K562 (cell line): ENCODE data around the gene SLC22A4. TPM values are rescaled to one million over a fixed set of nuclear protein-coding genes. Genes with fewer than 3 reads are reported as not detected.

Experiments
- ARID3B ChIP-seq: fragments of 250-450 bp; sonication (Bioruptor Pico); IDR thresholded peaks from 2 replicates; pipeline ENCODE4 v1.4.0; 2020; ENCODE audit warnings: borderline replicate concordance
- E4F1 ChIP-seq: fragments of 250-450 bp; sonication (Bioruptor Pico); IDR thresholded peaks from 2 replicates; pipeline ENCODE4 v1.5.0; 2021; ENCODE audit warnings: mild to moderate bottlenecking, borderline replicate concordance
- ELK1 ChIP-seq: sonication (generic); formaldehyde crosslinking; IDR thresholded peaks from 2 replicates; pipeline ENCODE4 v1.8.1; 2022; ENCODE audit warnings: missing genetic modification reagents
- FOXK2 ChIP-seq, 2 experiments: fragments of 450-650 bp; IDR thresholded peaks in 1 of 2; conservative IDR thresholded peaks in 1 of 2; 2 replicates each; pipeline ENCODE4 v1.6.1; 2016; ENCODE audit warnings: low read depth in 2 of 2, mild to moderate bottlenecking in 1 of 2
- HMGXB4 ChIP-seq: sonication (generic); formaldehyde crosslinking; IDR thresholded peaks from 2 replicates; pipeline ENCODE4 v1.8.1; 2023; ENCODE audit warnings: mild to moderate bottlenecking, missing genetic modification reagents
- HNRNPUL1 ChIP-seq: fragments of 200-400 bp; formaldehyde crosslinking; IDR thresholded peaks from 2 replicates; pipeline ENCODE4 v1.6.1; 2017; ENCODE audit warnings: low read length
- PREB ChIP-seq: sonication (generic); formaldehyde crosslinking; IDR thresholded peaks from 2 replicates; pipeline ENCODE4 v1.8.1; 2023; ENCODE audit warnings: mild to moderate bottlenecking, missing genetic modification reagents
- SNRNP70 ChIP-seq: fragments of 200-400 bp; formaldehyde crosslinking; optimal IDR thresholded peaks from 2 replicates; pipeline ENCODE3; 2017; ENCODE audit warnings: low read depth, low read length
- STAG1 ChIP-seq: sonication (generic); formaldehyde crosslinking; IDR thresholded peaks from 2 replicates; pipeline ENCODE4 v1.5.0; 2020; ENCODE audit warnings: missing genetic modification reagents, borderline replicate concordance
- U2AF1 ChIP-seq: fragments of 200-400 bp; formaldehyde crosslinking; optimal IDR thresholded peaks from 2 replicates; pipeline ENCODE3; 2017; ENCODE audit warnings: mild to moderate bottlenecking, low read depth, low read length, moderate library complexity
- ZMIZ1 ChIP-seq, 2 experiments: fragments of 150-350 bp in 1 of 2; IDR thresholded peaks; 2 replicates each; pipeline ENCODE4 v1.6.1; 2012 to 2016; ENCODE audit warnings: low read depth in 2 of 2, low read length in 2 of 2, mild to moderate bottlenecking in 1 of 2, moderate library complexity in 1 of 2
- ZNF146 ChIP-seq: IDR thresholded peaks from one replicate; pipeline ENCODE4 v1.6.1; 2018; ENCODE audit warnings: missing compliant biosample characterization; ENCODE audit not compliant: unreplicated experiment
- ZNF165 ChIP-seq: fragments of 250-450 bp; sonication (Bioruptor Pico); IDR thresholded peaks from 2 replicates; pipeline ENCODE4 v1.4.0; 2020; ENCODE audit warnings: borderline replicate concordance
- ZNF274 ChIP-seq: IDR thresholded peaks from 2 replicates; pipeline ENCODE4 v1.6.1; 2011; ENCODE audit warnings: low read depth, mild to moderate bottlenecking, low read length, moderate library complexity, borderline replicate concordance
- polyA plus RNA-seq, 8 experiments: library from polyadenylated mRNA; depleted of rRNA in 4 of 8; stranded (reverse) in 5 of 8; unstranded in 3 of 8; fragments of >200 nt; fragmentation: Nextera tagmentation in 2 of 8; fragmentation: Illumina TruSeq in 1 of 8; extraction: Ambion mirVana in 2 of 8; extraction: Trizol in 1 of 8; gene quantifications; 2 replicates each; pipeline versions ENCODE4 v1.2.1 to v1.2.3, GENCODE V29; 2011 to 2014; ENCODE audit warnings: inconsistent platforms in 1 of 8, missing spikeins in 1 of 8
- total RNA-seq, 7 experiments: library from RNA; depleted of rRNA in 6 of 7; stranded (reverse); fragments of >200 nt in 6 of 7; fragmentation: Illumina TruSeq in 2 of 7; extraction: Trizol in 2 of 7; gene quantifications; 2 replicates each; pipeline versions ENCODE4 v1.2.1 to v1.2.3, GENCODE V29; 2011 to 2021; ENCODE audit warnings: low replicate concordance in 1 of 7

The SLC22A4 gene
- total and polyA plus RNA-seq, 9 of the 15 experiments (the other 6 are each of a cell fraction or from before 2014, with no cell fraction given), result 2.7 to 9.5 (median 6.2) TPM

GRCh38 chr5:132293992-132294727, at the start of gene SLC22A4 (continued):
- TF ChIP-seq E4F1 (no peak), ZNF165 (CRISPR knock-in tag) (no peak), PREB (CRISPR knock-in tag) (peak; percentile 93; the same call in 1 of the 2 replicates), FOXK2 (conservative IDR thresholded peaks at IDR 0.05 in 1 of 2, IDR thresholded peaks at IDR 0.05 in 1 of 2; ENCODE audit: low read depth in 2 of 2) (peak in 1 of 2 experiments; percentile 87; a peak in 2 of 4 replicates), HMGXB4 (CRISPR knock-in tag) (peak; percentile 64; the same call in 1 of the 2 replicates), HNRNPUL1 (no peak), U2AF1 (peak; percentile 69), ZMIZ1 (IDR thresholded peaks at IDR 0.05; ENCODE audit: low read depth in 2 of 2, low read length in 2 of 2) (no peak), STAG1 (CRISPR knock-in tag) (no peak), ARID3B (CRISPR knock-in tag) (no peak), ELK1 (CRISPR knock-in tag) (no peak), SNRNP70 (no peak), ZNF274 (no peak), ZNF146 (CRISPR knock-in tag) (no peak)
